ENCODE measurements around the gene SPINT1. TPM values are rescaled to one million over a fixed set of nuclear protein-coding genes. Genes with fewer than 3 reads are reported as not detected.
A peak's percentile ranks its signal among the peaks of the same experiment; 100 is the strongest.

The SPINT1 gene
- polyA plus RNA-seq (2011; rRNA removed): 0.87 and 0.94 TPM in 2 replicates
- polyA minus RNA-seq (2011; rRNA and poly(A)+ RNA removed): 2.3 and 3.2 TPM in 2 replicates

- no peak within 1 kb of the TSS for H3K27ac ChIP-seq (ENCODE audit: low read depth, low read length)
- POLR2A ChIA-PET: interaction anchor here (0.6 kb wide), 1 partner anchor 110 kb away, joined by 3 read pairs; no protein-coding TSS in a partner anchor
- H3K4me3 ChIP-seq (ENCODE audit: low read depth, low read length): peak within 1 kb of the TSS; percentile 39
- no peaks in the 10 kb centered on the region for H3K9me3 ChIP-seq (ENCODE audit: control insufficient read depth, insufficient read depth, low read length)
- peaks cover 33% of the 10 kb centered on the region for H3K27me3 ChIP-seq (ENCODE audit: control insufficient read depth, insufficient read depth, low read length)
- CTCF ChIA-PET: interaction anchor here (0.9 to 1.5 kb wide), 3 partner anchors 11 to 14 kb away, joined by 3 to 8 read pairs (median 4); no protein-coding TSS in a partner anchor
- no peak for DNase-seq (ENCODE audit: low read depth, low spot score)
- TF ChIP-seq CTCF (IDR thresholded peaks at IDR 0.05; ENCODE audit: low read depth, low read length): no peak
These were observed at the start of gene SPINT1 for GRCh38 chr15:40843885-40844695. Gene SPINT1, plus strand, starts transcription at chr15:40844048. Its CDS starts 507 bp downstream, at chr15:40844555.

GRCh38 chr15:40796041-40796440, 47.8 kb upstream of the SPINT1 start:
- ChIA-PET CTCF (no interaction called here), POLR2A (no interaction called here)

GRCh38 chr15:40796512-40796911, 47.3 kb upstream of the SPINT1 start:
- H3K9me3 ChIP-seq (ENCODE audit: control insufficient read depth, insufficient read depth, low read length): no peaks in the 10 kb centered on the region
- CTCF ChIA-PET: no interaction called here
- no peaks in the 10 kb centered on the region for H3K27me3 ChIP-seq (ENCODE audit: control insufficient read depth, insufficient read depth, low read length)
- POLR2A ChIA-PET: no interaction called here
- no peak overlapping the region for H3K27ac ChIP-seq (ENCODE audit: low read depth, low read length)
- no peak for TF ChIP-seq CTCF (IDR thresholded peaks at IDR 0.05; ENCODE audit: low read depth, low read length)
- DNase-seq (ENCODE audit: low read depth, low spot score): no peak
- no peak overlapping the region for H3K4me3 ChIP-seq (ENCODE audit: low read depth, low read length)

More at GRCh38 chr15:40796041-40796440, 47.8 kb upstream of the SPINT1 start:
- no peak for TF ChIP-seq CTCF (IDR thresholded peaks at IDR 0.05; ENCODE audit: low read depth, low read length)
- Histone ChIP-seq H3K27ac (ENCODE audit: low read depth, low read length) (no peak overlapping the region), H3K9me3 (ENCODE audit: control insufficient read depth, insufficient read depth, low read length) (no peaks in the 10 kb centered on the region), H3K27me3 (ENCODE audit: control insufficient read depth, insufficient read depth, low read length) (no peaks in the 10 kb centered on the region), H3K4me3 (ENCODE audit: low read depth, low read length) (no peak overlapping the region)
- no peak for DNase-seq (ENCODE audit: low read depth, low spot score)

GRCh38 chr15:40799523-40799922, 44.3 kb upstream of the SPINT1 start:
- no peak for TF ChIP-seq CTCF (IDR thresholded peaks at IDR 0.05; ENCODE audit: low read depth, low read length)
- ChIA-PET POLR2A (no interaction called here), CTCF (interaction anchor here (3.0 kb wide), 1 partner anchor 60 kb away, joined by 8 read pairs; no protein-coding TSS in a partner anchor)
- H3K9me3 ChIP-seq (ENCODE audit: control insufficient read depth, insufficient read depth, low read length): no peaks in the 10 kb centered on the region
- DNase-seq (ENCODE audit: low read depth, low spot score): no peak
- no peak overlapping the region for H3K27ac ChIP-seq (ENCODE audit: low read depth, low read length)
- H3K27me3 ChIP-seq (ENCODE audit: control insufficient read depth, insufficient read depth, low read length): no peaks in the 10 kb centered on the region
- H3K4me3 ChIP-seq (ENCODE audit: low read depth, low read length): no peak overlapping the region

- DNase-seq (ENCODE audit: low read depth, low spot score): no peak
- H3K27ac ChIP-seq (ENCODE audit: low read depth, low read length): no peak overlapping the region
- no peak for TF ChIP-seq CTCF (IDR thresholded peaks at IDR 0.05; ENCODE audit: low read depth, low read length)
- no peak overlapping the region for H3K4me3 ChIP-seq (ENCODE audit: low read depth, low read length)
- H3K27me3 ChIP-seq (ENCODE audit: control insufficient read depth, insufficient read depth, low read length): no peaks in the 10 kb centered on the region
- CTCF ChIA-PET: no interaction called here
- POLR2A ChIA-PET: no interaction called here
- no peaks in the 10 kb centered on the region; the same call in 1 of the 2 replicates for H3K9me3 ChIP-seq (ENCODE audit: control insufficient read depth, insufficient read depth, low read length)
These were observed 40.8 kb upstream of the SPINT1 start for GRCh38 chr15:40803076-40803475.
